Smooth muscle cell (in vitro differentiated cells): ENCODE results near the gene SPECC1. TPM values are rescaled to one million over a fixed set of nuclear protein-coding genes. Genes with fewer than 3 reads are reported as not detected.
A peak's percentile ranks its signal among the peaks of the same experiment; 100 is the strongest.
"Not testable (repeated sequence)": the region's sequence is repeated elsewhere in the genome, so short reads cannot be mapped to it uniquely, and the experiment has no call there.

Experiments used
- DNase-seq: peaks from one replicate; lab custom pipeline; 2025; ENCODE audit not compliant: unreplicated experiment; lab: John Stamatoyannopoulos, UW
- H2AFZ ChIP-seq: fragments of 200-600 bp; sonication (generic); 2 replicates; pipeline ENCODE4 v1.6.0; 2016; ENCODE audit warnings: antibody characterized with exemption, low read depth, mild to moderate bottlenecking
- H3F3A ChIP-seq: fragments of 200-600 bp; sonication (generic); 2 replicates; pipeline ENCODE4 v1.6.0; 2017; ENCODE audit warnings: antibody characterized with exemption, low read depth
- H3K27ac ChIP-seq: fragments of 200-600 bp; sonication (generic); 2 replicates; pipeline ENCODE4 v1.5.1; 2016; ENCODE audit warnings: low read depth, mild to moderate bottlenecking
- H3K27me3 ChIP-seq: fragments of 200-600 bp; sonication (generic); 2 replicates; pipeline ENCODE4 v1.6.1; 2016; ENCODE audit warnings: low read depth, mild to moderate bottlenecking
- H3K36me3 ChIP-seq: fragments of 200-600 bp; sonication (generic); 2 replicates; pipeline ENCODE4 v1.5.1; 2016; ENCODE audit warnings: low read depth
- H3K4me1 ChIP-seq: fragments of 200-600 bp; sonication (generic); 2 replicates; pipeline ENCODE4 v1.5.1; 2016; ENCODE audit warnings: low read depth
- H3K4me2 ChIP-seq: fragments of 200-600 bp; sonication (generic); 2 replicates; pipeline ENCODE4 v1.6.0; 2016; ENCODE audit warnings: mild to moderate bottlenecking
- H3K4me3 ChIP-seq: fragments of 200-600 bp; sonication (generic); 2 replicates; pipeline ENCODE4 v1.5.1; 2016; ENCODE audit warnings: mild to moderate bottlenecking
- H3K79me2 ChIP-seq: fragments of 200-600 bp; sonication (generic); 2 replicates; pipeline ENCODE4 v1.6.0; 2016; ENCODE audit warnings: low read depth, mild to moderate bottlenecking
- H3K9ac ChIP-seq: fragments of 200-600 bp; sonication (generic); 2 replicates; pipeline ENCODE4 v1.6.0; 2016; ENCODE audit warnings: low read depth
- H3K9me3 ChIP-seq: fragments of 200-600 bp; sonication (generic); replicated peaks from 2 replicates; pipeline ENCODE4 v1.5.1; 2016; ENCODE audit warnings: low read depth
- H4K20me1 ChIP-seq: fragments of 200-600 bp; sonication (generic); 2 replicates; pipeline ENCODE4 v1.6.0; 2016; ENCODE audit warnings: low read depth
- CTCF ChIP-seq: fragments of 200-600 bp; sonication (generic); IDR thresholded peaks from 2 replicates; pipeline ENCODE4 v1.5.1; 2017; ENCODE audit warnings: borderline replicate concordance, mild to moderate bottlenecking, antibody characterized with exemption; ENCODE audit not compliant: insufficient read depth, poor library complexity, severe bottlenecking
- WGBS: methylation state at CpG from one replicate; pipeline ENCODE4 v1.1.7; 2016; ENCODE audit warnings: low lambda C conversion rate; 5-methylcytosine and 5-hydroxymethylcytosine counted together
- polyA plus RNA-seq: library from polyadenylated mRNA; unstranded; fragments of >200 nt; fragmentation: Nextera tagmentation; extraction: Ambion mirVana; gene quantifications from 2 replicates; pipeline ENCODE4 v1.2.1, GENCODE V29; 2016
- total RNA-seq: library from RNA; depleted of rRNA; stranded (reverse); fragments of >200 nt; gene quantifications from 2 replicates; pipeline ENCODE4 v1.2.3, GENCODE V29; 2014

Gene SPECC1
- total and polyA plus RNA-seq, 2 experiments from 2014 or later = 20.0 to 72.0 TPM

- Histone ChIP-seq H3K4me1 (peaks cover 26% of the 10 kb centered on the region), H2AFZ (no peak overlapping the region), H3K4me2 (peak overlapping the region; percentile 75), H3K9me3 (no peaks in the 10 kb centered on the region), H3K36me3 (no peaks in the 10 kb centered on the region), H3K27ac (peak overlapping the region; percentile 87), H4K20me1 (peaks cover 21% of the 10 kb centered on the region), H3F3A (peaks cover 22% of the 10 kb centered on the region), H3K9ac (no peak overlapping the region), H3K27me3 (no peaks in the 10 kb centered on the region), H3K4me3 (no peak overlapping the region), H3K79me2 (peaks cover 64% of the 10 kb centered on the region)
- 60% methylated on average over 3 of the region's 3 CpGs for WGBS
- TF ChIP-seq CTCF = no peak
- no peak for DNase-seq
Measured at GRCh38 chr17:20190605-20191004, 181.4 kb downstream of the SPECC1 start.

GRCh38 chr17:20191056-20191455 is 181.9 kb downstream of the SPECC1 start:
- H3K27ac ChIP-seq = peak overlapping the region; percentile 87
- no peak for TF ChIP-seq CTCF
- DNase-seq = no peak

GRCh38 chr17:20196286-20196685 is 187.1 kb downstream of the SPECC1 start:
- not testable (repeated sequence) for H4K20me1 ChIP-seq, H3K36me3 ChIP-seq, H3K27me3 ChIP-seq, H3K4me1 ChIP-seq, H2AFZ ChIP-seq, DNase-seq, H3K4me3 ChIP-seq, H3K9me3 ChIP-seq, H3K27ac ChIP-seq, H3K4me2 ChIP-seq, H3F3A ChIP-seq, H3K9ac ChIP-seq
- WGBS = 84% methylated on average over 3 of the region's 3 CpGs
- peaks cover 84% of the 10 kb centered on the region for H3K79me2 ChIP-seq

More at GRCh38 chr17:20191056-20191455, 181.9 kb downstream of the SPECC1 start:
- Histone ChIP-seq H3K4me2 (peak overlapping the region; percentile 75), H3K9ac (no peak overlapping the region), H4K20me1 (peaks cover 20% of the 10 kb centered on the region), H3K27me3 (no peaks in the 10 kb centered on the region), H3K9me3 (peaks cover 2% of the 10 kb centered on the region), H3K36me3 (peaks cover 3% of the 10 kb centered on the region), H3K79me2 (peaks cover 64% of the 10 kb centered on the region), H3F3A (peaks cover 22% of the 10 kb centered on the region), H3K4me3 (no peak overlapping the region), H3K4me1 (peaks cover 26% of the 10 kb centered on the region), H2AFZ (no peak overlapping the region)
- WGBS = 29% methylated on average over 3 of the region's 3 CpGs

- TF ChIP-seq CTCF = no peak
- Histone ChIP-seq H3K79me2 (peaks cover 84% of the 10 kb centered on the region), H4K20me1 (no peaks in the 10 kb centered on the region), H3K4me2 (no peak overlapping the region), H3F3A (peaks cover 4% of the 10 kb centered on the region), H3K27me3 (no peaks in the 10 kb centered on the region), H3K4me3 (no peak overlapping the region), H3K9me3 (peaks cover 7% of the 10 kb centered on the region), H3K36me3 (peaks cover 4% of the 10 kb centered on the region), H3K9ac (no peak overlapping the region), H2AFZ (no peak overlapping the region), H3K27ac (no peak overlapping the region), H3K4me1 (peaks cover 15% of the 10 kb centered on the region)
- DNase-seq = no peak
- WGBS = 94% methylated on average over 5 of the region's 5 CpGs
Measured at GRCh38 chr17:20197272-20197926, 188.2 kb downstream of the SPECC1 start.
